ENCODE measurements around the gene AHSA1.

Gene AHSA1

GRCh38 chr14:77474479-77475177 is 16.7 kb downstream of the AHSA1 start:
- DNase-seq: no peak

DNA sequence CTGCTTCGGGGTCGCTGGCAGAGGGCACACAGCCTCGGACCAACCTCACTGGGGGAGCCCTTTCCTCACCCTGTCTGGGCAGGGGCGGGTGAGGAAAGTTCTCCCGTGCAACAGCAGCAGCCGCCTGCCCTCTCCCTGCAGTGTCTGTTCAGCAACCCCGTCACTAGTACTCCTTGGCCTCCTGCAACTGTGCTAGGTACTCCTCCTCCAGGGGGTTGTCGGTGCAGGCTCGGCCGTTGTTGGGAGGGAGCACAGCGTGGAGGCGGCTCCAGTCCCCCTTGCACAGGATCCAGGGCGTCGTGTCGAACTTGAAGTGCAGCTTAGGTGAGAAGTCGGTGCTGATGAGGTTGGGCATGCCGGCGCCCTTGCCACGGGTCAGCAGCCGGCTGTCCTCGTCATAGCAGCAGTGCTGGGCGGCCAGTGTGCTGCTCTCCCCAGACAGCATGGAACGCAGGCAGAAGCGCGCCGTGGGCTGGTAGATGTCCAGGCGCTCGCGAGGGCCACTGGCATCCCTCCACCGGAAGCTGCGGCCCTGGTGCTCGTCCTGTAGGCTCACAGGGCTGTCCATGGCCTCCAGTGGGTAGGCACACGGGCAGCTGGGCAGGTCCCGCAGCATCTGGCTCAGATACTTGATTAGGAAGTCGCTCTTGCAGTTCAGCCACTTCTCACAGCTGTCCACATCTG is 17.7 kb downstream of the AHSA1 start:
- no peak for DNase-seq

DNA sequence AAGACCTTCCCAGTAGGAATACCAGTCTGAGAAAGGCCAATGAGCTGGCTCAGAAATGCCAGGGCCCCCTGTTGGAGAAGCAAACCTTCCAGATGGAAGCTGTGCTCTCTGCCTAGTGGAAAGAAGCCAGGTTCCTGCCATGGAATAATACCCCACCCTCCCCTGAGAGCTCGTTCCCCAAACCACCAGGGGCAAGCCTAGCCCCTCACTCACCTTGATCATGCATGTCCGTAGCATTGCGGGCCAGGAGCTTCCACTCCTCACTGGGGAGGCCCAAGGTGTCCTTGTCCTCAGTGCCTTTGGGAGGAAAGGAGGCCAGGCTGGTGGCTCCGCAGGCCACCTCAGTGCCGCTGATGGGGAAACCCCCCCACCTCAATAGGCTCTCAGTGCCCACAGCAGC is 20.1 kb downstream of the AHSA1 start:
- DNase-seq: no peak

- DNase-seq: no peak
Observed at GRCh38 chr14:77478796-77479195, 20.9 kb downstream of the AHSA1 start.

DNA sequence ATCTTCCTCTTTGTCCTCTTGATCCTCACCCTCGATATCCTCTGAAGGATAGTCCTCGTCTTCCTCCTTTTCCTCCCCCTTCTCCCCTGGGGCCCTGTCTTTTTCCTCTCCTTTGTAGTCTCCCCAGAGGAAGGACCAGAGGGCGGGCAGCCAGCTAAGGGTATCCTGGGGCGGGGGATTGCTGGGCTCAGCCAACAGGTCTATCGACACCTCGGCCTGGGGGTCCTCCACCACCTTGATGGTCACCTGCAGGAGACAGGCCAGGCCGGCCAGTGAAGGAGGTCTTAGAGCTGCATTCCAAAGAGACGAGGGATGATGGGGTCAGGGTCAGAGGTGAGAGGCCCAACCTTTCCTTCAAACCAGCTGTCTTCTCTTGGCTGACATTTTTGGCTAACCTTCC is 24.5 kb downstream of the AHSA1 start:
- no peak for DNase-seq

- no peak for DNase-seq
Observed at GRCh38 chr14:77485256-77485655, 27.4 kb downstream of the AHSA1 start.

- DNase-seq: no peak
Observed at GRCh38 chr14:77485901-77486678, 28.2 kb downstream of the AHSA1 start.

GRCh38 chr14:77488558-77488957 is 30.7 kb downstream of the AHSA1 start:
- DNase-seq: no peak

GRCh38 chr14:77489041-77489440 is 31.1 kb downstream of the AHSA1 start:
- no peak for DNase-seq

DNA sequence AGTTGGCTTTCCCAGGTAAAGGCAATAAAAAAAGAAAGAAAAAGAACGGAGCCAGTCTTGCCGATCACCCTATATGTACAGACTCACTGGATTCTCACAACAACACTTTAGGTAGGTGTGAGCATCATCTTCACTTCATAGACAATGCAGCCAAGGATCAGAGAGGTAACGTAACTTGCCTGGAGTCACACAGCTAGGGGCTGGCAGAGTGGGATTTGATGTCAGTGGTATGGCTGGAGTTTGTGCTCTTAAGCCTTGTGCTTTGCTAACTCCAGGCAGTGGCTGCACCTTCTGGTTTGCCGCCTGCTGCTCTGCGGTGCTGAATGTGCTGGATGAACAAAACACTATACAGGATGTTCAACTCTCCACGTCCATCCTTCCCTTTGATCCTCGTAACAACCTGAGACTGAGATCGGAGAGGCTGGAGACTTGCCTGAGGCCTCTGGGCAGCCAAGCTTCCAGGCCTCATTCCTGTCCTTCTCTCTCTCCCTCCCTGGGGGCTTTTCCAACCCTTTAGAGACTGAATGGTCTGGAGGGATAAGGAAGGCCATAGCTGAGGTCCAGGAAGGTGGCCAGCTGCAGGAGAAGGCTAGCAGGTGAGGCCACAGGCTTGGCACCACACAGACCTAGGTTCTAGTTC is 32.6 kb downstream of the AHSA1 start:
- DNase-seq: no peak

GRCh38 chr14:77491056-77491455 is 33.2 kb downstream of the AHSA1 start:
- DNase-seq: no peak

GRCh38 chr14:77495334-77495733 is 37.4 kb downstream of the AHSA1 start:
- no peak for DNase-seq

DNA sequence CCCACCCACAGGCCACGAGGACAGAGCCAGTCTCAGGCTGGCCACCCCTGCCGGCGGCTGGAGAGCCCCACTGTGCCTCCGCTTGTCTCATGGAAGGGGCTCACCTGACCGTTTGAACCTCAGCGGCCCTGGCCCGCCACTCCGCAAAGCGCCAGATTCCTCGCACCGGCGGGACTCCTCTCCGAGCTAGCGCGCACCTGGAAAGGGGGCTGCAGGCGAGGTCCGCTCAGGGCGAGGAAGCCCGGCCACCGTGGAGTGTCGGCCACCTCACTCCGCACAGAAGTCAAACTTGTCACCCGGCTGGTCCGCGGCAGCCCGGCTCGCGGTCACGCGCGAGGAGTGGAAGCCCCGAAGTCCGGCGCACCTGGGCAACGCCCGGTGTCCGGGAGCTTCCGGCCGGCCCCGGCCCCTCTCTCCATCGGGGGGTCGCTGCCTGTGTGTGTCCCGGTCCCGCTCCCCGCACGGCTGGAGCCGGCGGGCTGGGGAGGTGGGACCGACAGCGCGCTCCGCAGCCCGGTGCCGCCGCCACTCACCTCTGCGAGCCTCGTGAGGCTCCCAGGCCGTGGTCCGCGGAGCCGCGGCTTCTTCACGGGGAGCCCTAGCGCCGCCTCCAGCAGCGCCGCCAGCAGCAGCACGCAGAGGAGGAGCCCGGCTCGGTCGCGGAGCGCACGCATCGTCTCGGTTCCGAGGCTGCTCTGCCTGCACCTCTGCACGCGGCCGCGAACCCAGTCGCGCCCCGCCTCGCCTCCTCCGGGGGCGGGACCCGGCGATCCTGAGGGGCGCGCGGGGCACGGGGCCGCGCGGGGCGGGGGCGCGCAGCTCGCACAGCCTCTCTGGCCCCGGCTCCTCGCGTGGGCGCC is 40.5 kb downstream of the AHSA1 start, which contains the start of gene ISM2:
Gene ISM2 (minus strand): TSS at position 697 of the 860 bp plus-strand sequence. CDS start 23 bp downstream, at position 674.
- DNase-seq: peak; percentile 48

- DNase-seq: no peak
Observed at GRCh38 chr14:77498984-77499527, 41.2 kb downstream of the AHSA1 start.

DNA sequence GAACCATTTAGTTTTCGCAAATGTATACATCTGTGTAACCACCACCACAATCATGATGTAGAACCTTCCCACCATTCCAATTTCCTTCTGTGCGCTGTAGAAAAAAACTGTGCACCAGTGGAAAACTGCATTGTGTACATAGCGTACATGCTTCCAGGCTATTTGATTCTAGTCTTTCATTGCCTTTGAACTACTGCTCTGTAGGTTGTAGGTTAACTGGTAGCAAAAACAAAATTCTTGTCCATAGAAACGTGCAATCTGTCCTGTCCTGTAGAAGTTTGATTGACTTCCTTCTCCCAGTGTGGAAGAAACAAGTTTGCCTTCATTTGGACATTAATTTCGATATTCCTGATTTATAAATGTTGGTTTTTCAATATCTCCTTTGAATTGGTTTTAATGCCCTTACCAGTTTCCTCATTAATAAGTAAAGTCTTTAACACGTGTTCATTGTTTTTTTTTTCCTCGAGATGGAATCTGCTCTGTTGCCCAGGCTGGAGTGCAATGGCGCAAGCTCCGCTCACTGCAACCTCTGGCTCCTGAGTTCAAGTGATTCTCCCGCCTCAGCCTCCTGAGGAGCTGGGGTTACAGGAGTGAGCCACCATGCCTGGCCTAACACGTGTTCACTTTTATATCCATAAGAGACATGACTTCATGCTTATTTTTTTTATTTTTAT is 44.4 kb downstream of the AHSA1 start:
- no peak for DNase-seq

GRCh38 chr14:77503138-77503537 is 45.2 kb downstream of the AHSA1 start:
- no peak for DNase-seq

DNA sequence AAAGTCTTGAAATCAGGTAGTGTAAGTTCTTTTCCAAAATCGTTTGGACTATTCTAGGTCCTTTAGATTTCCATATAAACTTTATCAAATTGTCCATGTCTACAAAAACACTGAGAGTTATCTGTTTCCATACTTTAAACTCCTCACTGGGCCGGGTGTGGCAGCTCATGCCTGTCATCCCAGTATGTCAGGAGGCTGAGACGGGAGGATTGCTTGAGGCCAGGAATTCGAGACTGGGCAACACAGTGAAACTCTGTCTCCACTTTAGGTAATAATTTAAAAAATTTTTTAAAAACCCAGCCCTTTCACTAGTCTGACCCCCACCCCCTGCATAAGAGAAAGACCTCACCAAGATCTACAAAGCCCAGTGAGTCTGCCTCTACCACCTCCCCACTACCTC is 47.1 kb downstream of the AHSA1 start:
- no peak for DNase-seq

GRCh38 chr14:77507762-77508161 is 49.9 kb downstream of the AHSA1 start:
- no peak for DNase-seq

DNA sequence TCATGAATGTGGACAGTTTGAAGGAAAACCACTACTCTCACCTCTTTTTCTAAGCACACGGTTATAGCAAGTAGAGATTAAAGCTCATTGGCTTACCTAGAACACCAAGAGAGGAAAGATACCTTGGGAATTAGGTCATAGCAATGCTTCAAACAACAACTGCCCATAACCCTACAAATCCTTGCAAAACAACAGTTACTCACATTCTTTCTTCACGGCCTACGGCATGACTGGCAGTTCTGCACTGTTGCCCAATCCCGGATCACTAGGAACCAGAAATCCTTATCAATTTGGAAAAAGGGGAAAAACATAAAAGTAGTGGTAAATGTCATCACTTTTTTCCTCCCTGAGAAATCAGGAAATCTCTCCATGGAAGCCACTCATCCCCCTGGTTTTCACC is 50.4 kb downstream of the AHSA1 start:
- no peak for DNase-seq

GRCh38 chr14:77508876-77509275 is 51.0 kb downstream of the AHSA1 start:
- DNase-seq: no peak

DNA sequence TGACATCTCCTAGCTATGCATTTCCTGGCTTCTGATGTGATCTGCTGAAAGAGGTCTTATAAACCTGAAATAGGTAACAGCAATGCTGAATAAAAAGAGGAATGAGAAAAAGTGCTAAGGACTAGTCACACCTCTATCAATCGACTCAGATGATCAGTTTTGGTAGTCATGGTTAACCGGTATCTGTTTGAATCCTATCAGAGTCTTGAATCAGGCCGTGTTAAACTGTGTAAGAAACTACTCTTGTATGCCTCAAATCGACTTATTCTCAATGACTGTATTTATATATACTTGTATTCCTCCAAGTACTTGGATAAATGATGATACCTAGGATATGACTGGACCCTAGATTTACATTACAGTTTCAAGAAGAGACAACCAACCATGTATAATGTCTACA is 51.5 kb downstream of the AHSA1 start:
- no peak for DNase-seq

Data from NCI-H1092 (cell line).